Muscle layer of duodenum (tissue), 2 donors: Measurements from ENCODE around the gene DOK6.
"Not testable (repeated sequence)": the region's sequence is repeated elsewhere in the genome, so short reads cannot be mapped to it uniquely, and the experiment has no call there.

Experiments used
- H3K27ac ChIP-seq: one replicate; pipeline ENCODE4 v1.7.0; 2013; ENCODE audit warnings: mild to moderate bottlenecking, low read length
- H3K27me3 ChIP-seq: one replicate; pipeline ENCODE4 v1.7.0; 2013; ENCODE audit warnings: low read depth, mild to moderate bottlenecking, control low read depth, low read length
- H3K36me3 ChIP-seq, 2 donors: one replicate each; pipeline ENCODE4 v1.7.0; 2013; ENCODE audit warnings: low read length in 2 of 2, control low read depth in 1 of 2, mild to moderate bottlenecking in 1 of 2; ENCODE audit not compliant: insufficient read depth in 2 of 2, control insufficient read depth in 1 of 2
- H3K4me1 ChIP-seq, 2 donors: one replicate each; pipeline ENCODE4 v1.7.0; 2013; ENCODE audit warnings: low read length in 2 of 2, mild to moderate bottlenecking in 2 of 2, control low read depth in 1 of 2, moderate library complexity in 1 of 2; ENCODE audit not compliant: insufficient read depth in 2 of 2, control insufficient read depth in 1 of 2
- H3K4me3 ChIP-seq, 2 donors: one replicate each; pipeline ENCODE4 v1.7.0; 2013; ENCODE audit warnings: low read length in 2 of 2, low read depth in 1 of 2, mild to moderate bottlenecking in 1 of 2
- H3K9me3 ChIP-seq, 2 donors: one replicate each; pipeline ENCODE4 v1.7.0; 2013; ENCODE audit warnings: low read length in 2 of 2, control low read depth in 1 of 2, mild to moderate bottlenecking in 1 of 2; ENCODE audit not compliant: control insufficient read depth in 1 of 2
- donor health status: healthy.

The DOK6 gene

DNA sequence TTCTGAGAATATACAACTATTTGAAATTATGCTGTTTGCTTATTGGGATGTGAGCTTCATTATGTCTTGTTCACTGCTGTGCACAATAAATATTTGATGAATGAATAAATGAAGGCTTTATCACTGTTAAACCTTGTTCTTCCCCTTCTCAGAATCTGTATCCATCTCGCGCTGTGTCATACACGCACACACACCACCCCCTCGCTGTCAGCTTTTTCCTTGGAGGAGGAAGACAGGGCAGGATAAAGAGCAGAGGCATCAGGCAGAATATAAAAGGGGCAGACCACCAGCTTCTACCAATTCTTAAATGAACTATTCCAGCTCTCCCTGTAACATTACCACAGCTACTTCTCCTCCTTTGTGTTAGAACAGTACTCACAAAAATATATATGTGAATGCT is 472.0 kb downstream of the DOK6 start:
- H3K36me3 ChIP-seq, result no peaks in the 10 kb centered on the region
- H3K27me3 ChIP-seq, result no peaks in the 10 kb centered on the region
- H3K9me3 ChIP-seq, result no peaks in the 10 kb centered on the region
- H3K27ac ChIP-seq, result no peak overlapping the region
- H3K4me3 ChIP-seq, result no peak overlapping the region
- no peaks in the 10 kb centered on the region for H3K4me1 ChIP-seq

DNA sequence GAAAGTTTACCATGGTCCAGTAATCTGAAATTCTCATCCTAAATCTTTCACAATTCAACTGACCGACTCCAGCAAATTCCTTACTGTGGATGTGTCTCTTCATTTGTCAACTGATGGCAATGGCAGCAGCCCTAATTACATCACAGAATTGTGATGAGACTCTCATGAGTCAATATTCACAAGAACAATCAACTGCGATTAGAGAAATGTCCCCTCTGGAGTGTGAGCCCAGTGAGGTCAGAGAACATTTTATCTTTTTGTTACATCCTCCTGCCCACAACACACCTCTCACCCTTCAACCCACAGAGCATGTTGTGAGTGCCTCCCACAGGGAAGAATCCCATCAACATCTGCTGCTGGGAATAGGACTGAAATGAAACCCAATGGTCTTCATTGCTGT is 473.4 kb downstream of the DOK6 start:
- no peaks in the 10 kb centered on the region for H3K9me3 ChIP-seq
- no peaks in the 10 kb centered on the region for H3K4me1 ChIP-seq
- no peaks in the 10 kb centered on the region for H3K27me3 ChIP-seq
- no peak overlapping the region for H3K27ac ChIP-seq
- no peak overlapping the region for H3K4me3 ChIP-seq
- H3K36me3 ChIP-seq, result no peaks in the 10 kb centered on the region

DNA sequence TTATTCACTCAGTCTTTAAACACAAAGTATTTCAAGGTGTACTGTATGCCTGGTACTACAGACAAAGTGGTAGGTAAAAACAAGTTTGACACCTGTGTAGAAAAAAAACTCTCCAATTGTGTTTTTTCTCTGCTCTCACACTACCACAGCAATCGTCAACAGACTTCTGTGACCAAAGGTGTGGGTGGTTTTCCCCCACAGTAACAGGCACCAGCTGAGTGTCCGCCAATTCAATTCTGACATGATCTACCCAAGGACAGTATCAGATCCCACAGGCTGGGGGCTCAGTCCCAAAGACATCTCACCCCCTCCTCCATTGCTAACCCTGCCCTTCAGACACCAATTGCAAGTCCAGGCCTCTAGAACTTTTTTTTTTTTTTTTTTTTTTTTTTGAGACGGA is 475.8 kb downstream of the DOK6 start:
- no peaks in the 10 kb centered on the region for H3K27me3 ChIP-seq
- H3K36me3 ChIP-seq, result no peaks in the 10 kb centered on the region
- H3K4me3 ChIP-seq, result no peak overlapping the region
- no peaks in the 10 kb centered on the region for H3K9me3 ChIP-seq
- H3K4me1 ChIP-seq, result no peaks in the 10 kb centered on the region
- H3K27ac ChIP-seq, result no peak overlapping the region

DNA sequence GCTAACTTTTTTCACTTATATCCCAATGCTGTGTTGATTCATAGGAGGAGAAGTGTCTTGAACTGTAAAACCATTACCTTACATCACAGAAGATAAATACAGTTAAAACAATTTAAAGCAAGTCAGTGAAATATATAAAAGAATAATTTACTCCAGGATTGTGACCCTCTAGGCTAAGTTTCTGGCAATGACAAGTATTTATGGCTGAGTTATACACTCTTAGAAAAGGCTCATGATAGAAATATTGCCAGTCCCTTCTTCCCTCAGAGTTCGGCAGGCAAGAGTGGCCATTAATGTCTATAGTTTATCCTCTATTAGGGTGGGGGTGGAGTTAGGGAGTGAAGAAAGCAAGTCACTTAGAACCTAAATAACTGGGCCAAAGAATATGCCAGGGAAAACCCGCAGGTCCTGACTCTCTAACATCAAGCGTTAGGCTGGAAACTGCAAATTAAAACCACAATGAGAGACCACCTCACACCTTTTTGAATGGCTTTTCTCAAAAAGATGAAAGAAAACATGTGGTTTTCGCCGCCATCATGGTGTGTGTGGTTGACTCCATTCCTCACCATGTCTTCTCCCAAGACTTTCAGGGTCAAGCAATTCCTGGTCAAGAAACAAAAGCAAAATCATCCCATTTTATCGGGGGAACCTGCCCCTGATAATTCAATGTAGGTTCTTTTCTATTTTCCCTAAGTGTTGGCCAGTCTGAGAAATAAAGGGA is 477.7 kb downstream of the DOK6 start:
- Histone ChIP-seq H3K36me3 (no peaks in the 10 kb centered on the region), H3K27me3 (no peaks in the 10 kb centered on the region), H3K9me3 (no peaks in the 10 kb centered on the region)

DNA sequence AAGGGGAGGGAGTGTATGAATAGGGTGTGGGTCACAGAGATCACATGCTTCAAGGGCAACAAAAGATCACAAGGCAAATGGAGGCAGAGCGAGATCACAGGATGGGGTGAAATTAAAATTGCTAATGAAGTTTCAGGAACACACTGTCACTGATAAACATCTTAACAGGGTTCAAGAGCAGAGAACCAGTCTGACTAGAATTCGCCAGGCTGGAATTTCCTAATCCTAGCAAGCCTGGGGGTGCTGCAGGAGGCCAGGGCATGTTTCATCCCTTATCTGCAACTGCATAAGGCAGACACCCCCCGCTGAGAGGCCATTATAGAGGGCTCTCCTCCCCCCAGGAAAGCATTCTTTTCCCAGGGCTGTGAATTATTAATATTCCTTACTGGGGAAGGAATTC is 478.4 kb downstream of the DOK6 start:
- H3K9me3 ChIP-seq, H3K27ac ChIP-seq, H3K4me1 ChIP-seq, H3K36me3 ChIP-seq, H3K4me3 ChIP-seq, H3K27me3 ChIP-seq: not testable (repeated sequence)

More for the DNA sequence above, 477.7 kb downstream of the DOK6 start:
- Histone ChIP-seq H3K4me1 (no peaks in the 10 kb centered on the region), H3K27ac (no peak overlapping the region), H3K4me3 (no peak overlapping the region)

DNA sequence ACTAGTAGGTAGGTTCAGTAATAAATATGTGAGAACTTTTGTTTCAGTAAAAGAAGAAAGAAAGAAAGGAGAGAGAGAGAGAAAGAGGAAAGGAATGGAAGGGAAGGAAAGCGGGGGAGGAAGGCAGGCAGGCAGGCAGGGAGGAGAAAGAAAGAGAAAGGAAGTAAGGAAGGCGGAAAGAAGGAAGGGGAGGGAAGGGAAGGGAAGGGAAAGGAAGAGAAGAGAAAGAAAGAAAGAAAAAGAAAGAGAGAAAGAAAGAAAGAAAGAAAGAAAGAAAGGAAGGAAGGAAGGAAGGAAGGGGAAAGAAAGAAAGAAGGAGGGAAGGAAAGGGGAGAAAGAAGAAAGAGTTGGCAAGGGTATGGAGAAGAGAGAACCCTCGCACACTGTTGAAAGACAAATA is 479.4 kb downstream of the DOK6 start:
- no peak overlapping the region for H3K27ac ChIP-seq
- H3K4me1 ChIP-seq, result peaks cover 0 to 4% of the 10 kb centered on the region in 2 donors
- no peaks in the 10 kb centered on the region for H3K27me3 ChIP-seq
- H3K4me3 ChIP-seq, result no peak overlapping the region
- no peaks in the 10 kb centered on the region for H3K9me3 ChIP-seq
- H3K36me3 ChIP-seq, result no peaks in the 10 kb centered on the region

DNA sequence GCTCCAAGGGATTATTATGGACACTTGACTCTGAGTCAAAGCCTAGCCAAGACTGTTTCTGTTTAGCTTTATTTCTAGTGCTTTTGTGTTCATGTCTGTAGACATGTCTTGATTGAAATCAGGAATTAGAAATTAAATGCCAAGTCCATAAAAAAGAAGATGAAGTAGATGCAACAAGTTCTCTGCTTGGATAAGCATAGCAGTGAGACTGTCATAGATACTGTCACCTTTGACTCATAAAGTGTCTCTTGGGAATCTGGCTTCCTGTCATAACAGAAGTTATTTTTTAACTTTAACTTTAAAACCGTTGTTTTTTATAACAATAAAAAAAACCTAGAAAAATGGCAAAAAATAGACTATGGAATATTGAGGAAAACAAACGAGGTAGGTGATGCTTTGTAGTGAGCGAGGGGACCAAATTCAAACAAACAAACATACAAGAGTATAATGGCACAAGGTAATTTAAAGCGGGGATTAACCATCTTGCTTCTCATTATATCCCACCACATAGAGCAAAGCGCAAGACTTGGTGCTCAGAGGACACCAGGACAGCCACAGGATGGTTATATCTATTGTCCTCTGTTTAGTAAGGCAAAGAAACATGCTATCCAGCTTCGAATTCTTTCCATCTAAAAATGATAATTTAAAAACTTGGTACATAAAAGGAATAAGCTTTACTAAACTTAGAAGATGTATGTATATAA is 482.4 kb downstream of the DOK6 start:
- Histone ChIP-seq H3K36me3 (no peaks in the 10 kb centered on the region), H3K27ac (no peak overlapping the region), H3K4me3 (no peak overlapping the region), H3K9me3 (no peaks in the 10 kb centered on the region), H3K4me1 (peaks cover 0 to 4% of the 10 kb centered on the region in 2 donors), H3K27me3 (no peaks in the 10 kb centered on the region)

DNA sequence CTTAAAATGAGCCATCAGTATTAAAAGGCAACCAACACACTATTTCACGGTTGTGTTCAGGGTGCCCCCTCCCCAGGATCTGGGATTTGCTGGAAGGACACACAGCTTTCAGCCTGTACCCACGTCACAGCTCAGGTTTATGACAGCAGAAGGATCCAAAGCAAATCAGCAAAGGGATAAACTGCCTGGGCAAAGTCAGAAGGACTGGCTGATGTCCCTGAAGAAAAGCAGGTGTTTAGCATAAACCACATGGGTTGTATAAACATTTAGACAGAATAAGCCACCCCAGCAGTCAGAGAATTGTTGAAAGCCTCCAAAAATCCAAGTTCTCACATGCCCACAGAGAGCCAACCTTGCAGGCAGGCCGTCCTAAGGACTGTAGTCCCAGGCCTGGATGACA is 483.1 kb downstream of the DOK6 start:
- Histone ChIP-seq H3K27ac (no peak overlapping the region), H3K4me1 (peaks cover 0 to 4% of the 10 kb centered on the region in 2 donors), H3K36me3 (no peaks in the 10 kb centered on the region), H3K9me3 (no peaks in the 10 kb centered on the region), H3K4me3 (no peak overlapping the region), H3K27me3 (no peaks in the 10 kb centered on the region)

DNA sequence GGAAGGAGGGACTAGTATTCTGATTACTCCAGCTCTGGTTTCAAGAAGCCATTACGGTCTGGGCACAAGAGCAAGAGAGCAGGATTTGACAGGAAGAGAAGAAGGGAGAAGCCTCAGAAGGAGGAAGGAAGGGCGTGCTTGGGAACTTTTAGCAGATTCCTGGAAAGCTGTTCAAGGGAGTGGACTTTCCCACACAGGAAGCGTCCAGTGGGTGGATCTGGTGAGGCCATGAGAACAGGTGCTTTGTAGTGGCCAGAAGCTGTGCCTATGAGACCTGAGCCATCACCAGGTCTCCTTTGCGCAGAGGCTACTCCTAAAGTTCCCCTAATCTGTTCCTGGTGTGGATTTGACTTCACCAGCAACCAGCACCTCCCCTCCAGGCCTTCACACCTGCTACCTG is 484.7 kb downstream of the DOK6 start:
- peaks cover 0 to 4% of the 10 kb centered on the region in 2 donors for H3K4me1 ChIP-seq
- H3K9me3 ChIP-seq, result no peaks in the 10 kb centered on the region
- H3K36me3 ChIP-seq, result no peaks in the 10 kb centered on the region
- no peak overlapping the region for H3K4me3 ChIP-seq
- no peak overlapping the region for H3K27ac ChIP-seq
- no peaks in the 10 kb centered on the region for H3K27me3 ChIP-seq

DNA sequence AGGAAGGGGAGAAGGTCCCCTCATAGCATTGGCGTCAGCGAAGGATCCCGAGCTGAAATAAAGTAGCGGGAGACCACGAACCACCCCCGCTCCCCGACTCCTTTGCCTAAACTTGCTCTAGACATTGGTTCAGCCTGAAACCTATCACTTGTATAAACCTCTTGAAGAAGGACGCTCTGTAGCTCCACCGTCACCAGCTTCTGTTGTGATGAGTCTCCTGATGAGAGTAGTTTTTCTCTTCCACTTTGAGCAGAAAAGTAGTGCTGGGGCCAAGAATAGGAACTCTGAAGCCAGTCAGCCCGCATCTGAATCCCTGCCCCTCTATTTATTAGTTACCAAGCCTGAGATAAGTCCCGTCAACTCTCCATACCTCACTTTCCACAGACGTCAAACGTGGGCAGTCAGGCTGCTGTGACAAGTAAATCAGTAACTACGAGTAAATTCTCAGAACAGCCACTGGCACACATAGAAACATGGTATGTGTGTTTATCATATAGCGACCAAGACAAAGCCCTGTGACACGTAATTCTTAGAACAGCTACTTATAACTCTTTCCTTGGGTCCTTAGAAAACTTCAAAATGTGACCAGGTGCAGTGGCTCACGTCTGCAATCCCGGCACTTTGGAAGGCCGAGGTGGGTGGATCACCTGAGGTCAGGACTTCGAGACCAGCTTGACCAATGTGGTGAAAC is 485.3 kb downstream of the DOK6 start:
- Histone ChIP-seq H3K36me3 (no peaks in the 10 kb centered on the region), H3K4me1 (peaks cover 0 to 4% of the 10 kb centered on the region in 2 donors), H3K4me3 (no peak overlapping the region), H3K9me3 (no peaks in the 10 kb centered on the region), H3K27me3 (no peaks in the 10 kb centered on the region), H3K27ac (no peak overlapping the region)

DNA sequence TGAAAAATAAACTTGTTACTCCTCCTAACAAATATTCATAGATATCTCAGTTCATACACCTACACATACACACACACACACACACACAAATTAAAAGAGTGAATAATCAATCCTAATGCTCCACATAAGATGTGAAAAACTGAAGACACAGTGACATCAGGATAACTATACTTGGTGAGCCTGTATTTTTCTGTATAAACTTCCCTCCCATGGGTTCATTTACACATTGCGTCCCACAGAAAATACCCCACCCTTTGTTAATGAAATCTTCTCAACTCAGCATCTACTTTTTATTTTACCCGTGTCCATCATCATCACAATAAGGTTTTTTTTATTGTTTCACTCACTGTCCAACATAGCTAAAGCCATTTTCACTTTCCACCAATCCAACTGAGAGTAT is 486.6 kb downstream of the DOK6 start:
- Histone ChIP-seq H3K36me3 (no peaks in the 10 kb centered on the region), H3K27me3 (no peaks in the 10 kb centered on the region), H3K9me3 (no peaks in the 10 kb centered on the region), H3K4me3 (no peak overlapping the region), H3K27ac (no peak overlapping the region), H3K4me1 (peaks cover 0 to 4% of the 10 kb centered on the region in 2 donors)
